ENCODE data around the gene INVS. TPM values are rescaled to one million over a fixed set of nuclear protein-coding genes. Genes with fewer than 3 reads are reported as not detected.
A peak's percentile ranks its signal among the peaks of the same experiment; 100 is the strongest.

INVS gene
- total and polyA plus RNA-seq, 2 of the 4 experiments (the other 2 are of a cell fraction) = 9.2 to 33.5 TPM

- Histone ChIP-seq H4K8ac (ENCODE audit: low read depth in 2 of 2, low read length in 2 of 2) (no peak overlapping the region), H3K4ac (ENCODE audit: low read depth, low read length) (no peak overlapping the region), H3K36me3 (ENCODE audit: control insufficient read depth, insufficient read depth, low read length) (no peaks in the 10 kb centered on the region), H3K9me1 (ENCODE audit: insufficient read depth, low read length) (peaks cover 3% of the 10 kb centered on the region; the same call in 1 of the 2 replicates), H3K23ac (ENCODE audit: low read depth, low read length) (no peak overlapping the region), H3K18ac (ENCODE audit: low read depth, low read length) (no peak overlapping the region), H3K79me1 (ENCODE audit: low read depth in 1 of 2, low read length in 2 of 2) (peaks cover 18 to 51% of the 10 kb centered on the region in 2 experiments), H2AFZ (replicated peaks; ENCODE audit: low read length, poor library complexity) (no peak overlapping the region), H3K9me3 (ENCODE audit: control insufficient read depth, insufficient read depth, low read length) (no peaks in the 10 kb centered on the region), H3K4me2 (ENCODE audit: low read depth, low read length) (no peak overlapping the region), H2BK120ac (ENCODE audit: low read depth, low read length) (no peak overlapping the region), H2AK9ac (replicated peaks; ENCODE audit: low read depth, low read length, poor library complexity) (no peak overlapping the region), H3K4me3 (ENCODE audit: insufficient read depth, low read depth, low read length) (no peak overlapping the region), H3K4me1 (ENCODE audit: control insufficient read depth, insufficient read depth, low read length) (peaks cover 5% of the 10 kb centered on the region), H2AK5ac (ENCODE audit: low read depth, low read length) (no peak overlapping the region), H3K56ac (ENCODE audit: extremely low read depth, insufficient read depth, low read length) (no peak overlapping the region), H2BK5ac (ENCODE audit: low read depth, low read length, poor library complexity, severe bottlenecking) (no peak overlapping the region), H3K9ac (ENCODE audit: low read depth, low read length) (no peak overlapping the region), H2BK15ac (ENCODE audit: low read depth, low read length) (no peak overlapping the region), H4K5ac (ENCODE audit: low read depth, low read length) (no peak overlapping the region), H2BK20ac (ENCODE audit: low read depth, low read length) (no peak overlapping the region), H4K91ac (ENCODE audit: insufficient read depth, low read depth, low read length) (no peak overlapping the region), H3K14ac (replicated peaks; ENCODE audit: low read depth, low read length) (no peak overlapping the region), H4K20me1 (ENCODE audit: insufficient read depth, low read length) (peaks cover 79% of the 10 kb centered on the region), H3K27ac (ENCODE audit: insufficient read depth, low read length) (no peak overlapping the region), H3K27me3 (ENCODE audit: control insufficient read depth, insufficient read depth, low read length) (no peaks in the 10 kb centered on the region)
- no TSS peak for BruUV-seq (replicated peaks)
- TF ChIP-seq BHLHE40 (IDR thresholded peaks at IDR 0.05; ENCODE audit: low read depth, low read length) (peak; percentile 27; the same call in 1 of the 2 replicates), MXI1 (IDR thresholded peaks at IDR 0.05; ENCODE audit: borderline replicate concordance, low read depth, low read length) (no peak), SMC3 (IDR thresholded peaks at IDR 0.05; ENCODE audit: low read depth, low read length) (no peak)
- CTCF ChIA-PET = no interaction called here
- intact Hi-C loops (cut with micrococcal nuclease) = loop anchor here (10.0 kb wide), 1 partner anchor 52 kb away; no protein-coding TSS in a partner anchor
- dilution Hi-C loops (cut with HindIII; ENCODE audit: low sequenced_read_pairs, unreplicated experiment) = no loop called here
- in situ Hi-C loops (cut with MboI; ENCODE audit: low sequenced_read_pairs) = no loop called here
- peak; percentile 70 for DNase-seq
- peak; percentile 49 for ATAC-seq (ENCODE audit: low read depth)
- POLR2A ChIA-PET (ENCODE audit: unreplicated experiment) = no interaction called here
Measured at GRCh38 chr9:100082782-100083181, 16.3 kb upstream of the INVS start.
